ENCODE results near the gene CD63. TPM values are rescaled to one million over a fixed set of nuclear protein-coding genes. Genes with fewer than 3 reads are reported as not detected.

The CD63 gene
- total and polyA plus RNA-seq, 2 of the 13 experiments (the other 11 are each of a cell fraction or from before 2014, with no cell fraction given): 234 to 277 TPM

DNA sequence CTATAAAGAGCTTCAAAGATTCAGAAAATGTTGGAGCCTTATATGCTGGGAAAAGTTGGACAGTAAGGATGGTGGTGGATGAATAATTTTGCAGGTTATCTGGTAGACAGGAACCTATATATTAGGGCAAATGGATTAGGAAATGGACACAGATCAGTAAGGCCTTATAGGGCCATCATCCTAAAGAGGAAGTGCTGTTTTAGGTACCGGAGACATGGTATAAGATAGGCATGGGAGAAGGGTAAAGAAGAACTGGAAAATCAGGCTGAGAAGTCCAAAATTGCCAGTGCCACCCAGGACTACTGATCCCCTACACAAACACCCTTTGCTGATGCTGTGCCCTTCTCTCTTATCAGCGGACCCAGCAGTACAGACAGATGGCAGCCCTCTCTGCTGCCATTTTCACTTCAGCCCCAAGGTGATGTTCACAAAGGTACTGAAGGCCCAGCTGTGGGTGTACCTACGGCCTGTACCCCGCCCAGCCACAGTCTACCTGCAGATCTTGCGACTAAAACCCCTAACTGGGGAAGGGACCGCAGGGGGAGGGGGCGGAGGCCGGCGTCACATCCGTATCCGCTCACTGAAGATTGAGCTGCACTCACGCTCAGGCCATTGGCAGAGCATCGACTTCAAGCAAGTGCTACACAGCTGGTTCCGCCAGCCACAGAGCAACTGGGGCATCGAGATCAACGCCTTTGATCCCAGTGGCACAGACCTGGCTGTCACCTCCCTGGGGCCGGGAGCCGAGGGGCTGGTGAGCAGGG, 19.6 kb upstream of the CD63 start:
- H3K9ac ChIP-seq (ENCODE audit: insufficient read depth, low read depth, low read length): no peak overlapping the region
- no peak overlapping the region for H3K27ac ChIP-seq (ENCODE audit: extremely low read length, insufficient read depth, low read length)
- H3K4me3 ChIP-seq (replicated peaks in 1 of 3; ENCODE audit: insufficient read depth in 1 of 3, low read depth in 2 of 3, low read length in 3 of 3): no peak overlapping the region
- 97% methylated on average over 15 of the region's 18 CpGs for WGBS (ENCODE audit: low lambda C conversion rate)
- peaks cover 0 to 6% of the 10 kb centered on the region in 2 experiments; a peak in 1 of 5 replicates for H3K27me3 ChIP-seq (ENCODE audit: control insufficient read depth in 1 of 2, insufficient read depth in 2 of 2, low read length in 2 of 2)
- H3K9me3 ChIP-seq (ENCODE audit: low read length): no peaks in the 10 kb centered on the region
- H4K20me1 ChIP-seq (ENCODE audit: insufficient read depth, low read length): no peaks in the 10 kb centered on the region
- ChIA-PET POLR2A (no interaction called here), CTCF (ENCODE audit: low intra/inter-chr PET ratio, low total read pairs) (no interaction called here)
- in situ Hi-C loops (cut with HindIII; ENCODE audit: extremely low pct_ligation_motif_present, low pct_unique_long_range_greater_than_20kb): no loop called here
- no peaks in the 10 kb centered on the region for H3K79me2 ChIP-seq (ENCODE audit: insufficient read depth, low read length)
- DNase-seq (ENCODE audit: low spot score) (no peak), FAIRE-seq (no peak), ATAC-seq (no peak)
- intact Hi-C loops (cut with micrococcal nuclease; ENCODE audit: unreplicated experiment): no loop called here
- no TSS peak for BruUV-seq (replicated peaks)
- peaks cover 26% of the 10 kb centered on the region for H3K4me1 ChIP-seq (ENCODE audit: insufficient read depth, low read length)
- H2AFZ ChIP-seq (ENCODE audit: low read length): no peak overlapping the region
- TF ChIP-seq, protein P1, sequence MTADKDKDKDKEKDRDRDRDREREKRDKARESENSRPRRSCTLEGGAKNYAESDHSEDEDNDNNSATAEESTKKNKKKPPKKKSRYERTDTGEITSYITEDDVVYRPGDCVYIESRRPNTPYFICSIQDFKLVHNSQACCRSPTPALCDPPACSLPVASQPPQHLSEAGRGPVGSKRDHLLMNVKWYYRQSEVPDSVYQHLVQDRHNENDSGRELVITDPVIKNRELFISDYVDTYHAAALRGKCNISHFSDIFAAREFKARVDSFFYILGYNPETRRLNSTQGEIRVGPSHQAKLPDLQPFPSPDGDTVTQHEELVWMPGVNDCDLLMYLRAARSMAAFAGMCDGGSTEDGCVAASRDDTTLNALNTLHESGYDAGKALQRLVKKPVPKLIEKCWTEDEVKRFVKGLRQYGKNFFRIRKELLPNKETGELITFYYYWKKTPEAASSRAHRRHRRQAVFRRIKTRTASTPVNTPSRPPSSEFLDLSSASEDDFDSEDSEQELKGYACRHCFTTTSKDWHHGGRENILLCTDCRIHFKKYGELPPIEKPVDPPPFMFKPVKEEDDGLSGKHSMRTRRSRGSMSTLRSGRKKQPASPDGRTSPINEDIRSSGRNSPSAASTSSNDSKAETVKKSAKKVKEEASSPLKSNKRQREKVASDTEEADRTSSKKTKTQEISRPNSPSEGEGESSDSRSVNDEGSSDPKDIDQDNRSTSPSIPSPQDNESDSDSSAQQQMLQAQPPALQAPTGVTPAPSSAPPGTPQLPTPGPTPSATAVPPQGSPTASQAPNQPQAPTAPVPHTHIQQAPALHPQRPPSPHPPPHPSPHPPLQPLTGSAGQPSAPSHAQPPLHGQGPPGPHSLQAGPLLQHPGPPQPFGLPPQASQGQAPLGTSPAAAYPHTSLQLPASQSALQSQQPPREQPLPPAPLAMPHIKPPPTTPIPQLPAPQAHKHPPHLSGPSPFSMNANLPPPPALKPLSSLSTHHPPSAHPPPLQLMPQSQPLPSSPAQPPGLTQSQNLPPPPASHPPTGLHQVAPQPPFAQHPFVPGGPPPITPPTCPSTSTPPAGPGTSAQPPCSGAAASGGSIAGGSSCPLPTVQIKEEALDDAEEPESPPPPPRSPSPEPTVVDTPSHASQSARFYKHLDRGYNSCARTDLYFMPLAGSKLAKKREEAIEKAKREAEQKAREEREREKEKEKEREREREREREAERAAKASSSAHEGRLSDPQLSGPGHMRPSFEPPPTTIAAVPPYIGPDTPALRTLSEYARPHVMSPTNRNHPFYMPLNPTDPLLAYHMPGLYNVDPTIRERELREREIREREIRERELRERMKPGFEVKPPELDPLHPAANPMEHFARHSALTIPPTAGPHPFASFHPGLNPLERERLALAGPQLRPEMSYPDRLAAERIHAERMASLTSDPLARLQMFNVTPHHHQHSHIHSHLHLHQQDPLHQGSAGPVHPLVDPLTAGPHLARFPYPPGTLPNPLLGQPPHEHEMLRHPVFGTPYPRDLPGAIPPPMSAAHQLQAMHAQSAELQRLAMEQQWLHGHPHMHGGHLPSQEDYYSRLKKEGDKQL (CRISPR knock-in tag; IDR thresholded peaks at IDR 0.05; ENCODE audit: low read depth): no peak
- TF ChIP-seq SALL1 (CRISPR knock-in tag; IDR thresholded peaks at IDR 0.05): no peak
- peak in 1 of 2 experiments; percentile 20; a peak in 1 of 4 replicates for TF ChIP-seq POLR2A (IDR thresholded peaks at IDR 0.05; ENCODE audit: insufficient read depth in 1 of 2, low read depth in 2 of 2, low read length in 2 of 2)
- no peak for TF ChIP-seq HES4 (CRISPR knock-in tag; IDR thresholded peaks at IDR 0.05; ENCODE audit: borderline replicate concordance)
- TF ChIP-seq, protein P2, sequence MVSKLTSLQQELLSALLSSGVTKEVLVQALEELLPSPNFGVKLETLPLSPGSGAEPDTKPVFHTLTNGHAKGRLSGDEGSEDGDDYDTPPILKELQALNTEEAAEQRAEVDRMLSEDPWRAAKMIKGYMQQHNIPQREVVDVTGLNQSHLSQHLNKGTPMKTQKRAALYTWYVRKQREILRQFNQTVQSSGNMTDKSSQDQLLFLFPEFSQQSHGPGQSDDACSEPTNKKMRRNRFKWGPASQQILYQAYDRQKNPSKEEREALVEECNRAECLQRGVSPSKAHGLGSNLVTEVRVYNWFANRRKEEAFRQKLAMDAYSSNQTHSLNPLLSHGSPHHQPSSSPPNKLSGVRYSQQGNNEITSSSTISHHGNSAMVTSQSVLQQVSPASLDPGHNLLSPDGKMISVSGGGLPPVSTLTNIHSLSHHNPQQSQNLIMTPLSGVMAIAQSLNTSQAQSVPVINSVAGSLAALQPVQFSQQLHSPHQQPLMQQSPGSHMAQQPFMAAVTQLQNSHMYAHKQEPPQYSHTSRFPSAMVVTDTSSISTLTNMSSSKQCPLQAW (CRISPR knock-in tag; IDR thresholded peaks at IDR 0.05): no peak
- TF ChIP-seq HNRNPLL (IDR thresholded peaks at IDR 0.05; ENCODE audit: low read depth, low read length, poor library complexity, severe bottlenecking): no peak
- TF ChIP-seq, protein P3, sequence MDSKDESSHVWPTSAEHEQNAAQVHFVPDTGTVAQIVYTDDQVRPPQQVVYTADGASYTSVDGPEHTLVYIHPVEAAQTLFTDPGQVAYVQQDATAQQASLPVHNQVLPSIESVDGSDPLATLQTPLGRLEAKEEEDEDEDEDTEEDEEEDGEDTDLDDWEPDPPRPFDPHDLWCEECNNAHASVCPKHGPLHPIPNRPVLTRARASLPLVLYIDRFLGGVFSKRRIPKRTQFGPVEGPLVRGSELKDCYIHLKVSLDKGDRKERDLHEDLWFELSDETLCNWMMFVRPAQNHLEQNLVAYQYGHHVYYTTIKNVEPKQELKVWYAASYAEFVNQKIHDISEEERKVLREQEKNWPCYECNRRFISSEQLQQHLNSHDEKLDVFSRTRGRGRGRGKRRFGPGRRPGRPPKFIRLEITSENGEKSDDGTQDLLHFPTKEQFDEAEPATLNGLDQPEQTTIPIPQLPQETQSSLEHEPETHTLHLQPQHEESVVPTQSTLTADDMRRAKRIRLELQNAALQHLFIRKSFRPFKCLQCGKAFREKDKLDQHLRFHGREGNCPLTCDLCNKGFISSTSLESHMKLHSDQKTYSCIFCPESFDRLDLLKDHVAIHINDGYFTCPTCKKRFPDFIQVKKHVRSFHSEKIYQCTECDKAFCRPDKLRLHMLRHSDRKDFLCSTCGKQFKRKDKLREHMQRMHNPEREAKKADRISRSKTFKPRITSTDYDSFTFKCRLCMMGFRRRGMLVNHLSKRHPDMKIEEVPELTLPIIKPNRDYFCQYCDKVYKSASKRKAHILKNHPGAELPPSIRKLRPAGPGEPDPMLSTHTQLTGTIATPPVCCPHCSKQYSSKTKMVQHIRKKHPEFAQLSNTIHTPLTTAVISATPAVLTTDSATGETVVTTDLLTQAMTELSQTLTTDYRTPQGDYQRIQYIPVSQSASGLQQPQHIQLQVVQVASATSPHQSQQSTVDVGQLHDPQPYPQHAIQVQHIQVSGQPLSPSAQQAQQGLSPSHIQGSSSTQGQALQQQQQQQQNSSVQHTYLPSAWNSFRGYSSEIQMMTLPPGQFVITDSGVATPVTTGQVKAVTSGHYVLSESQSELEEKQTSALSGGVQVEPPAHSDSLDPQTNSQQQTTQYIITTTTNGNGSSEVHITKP (CRISPR knock-in tag; IDR thresholded peaks at IDR 0.05; ENCODE audit: low read depth): no peak
- TF ChIP-seq KDM2A (CRISPR knock-in tag; IDR thresholded peaks at IDR 0.05; ENCODE audit: borderline replicate concordance, low read depth): no peak
- TF ChIP-seq PAF1 (CRISPR knock-in tag; IDR thresholded peaks at IDR 0.05): peak; percentile 65; the same call in 1 of the 2 replicates
- peak; percentile 24 for TF ChIP-seq RBM22 (optimal IDR thresholded peaks at IDR 0.05; ENCODE audit: low read length)
- H3K4me2 ChIP-seq (ENCODE audit: low read depth, low read length): no peak overlapping the region
- peaks cover 9 to 22% of the 10 kb centered on the region in 2 experiments for H3K36me3 ChIP-seq (replicated peaks in 1 of 2; ENCODE audit: control insufficient read depth in 1 of 2, insufficient read depth in 2 of 2, low read length in 2 of 2)

Data from HepG2 (cell line).